GM12878 (cell line): ENCODE measurements around the gene PPP2R5C. TPM values are rescaled to one million over a fixed set of nuclear protein-coding genes. Genes with fewer than 3 reads are reported as not detected.

Experiments
- ATAC-seq: fragments of 200-7000 bp; cut with Tn5 transposase; 3 replicates; pipeline ENCODE4 v1.9.1; 2020; ENCODE audit warnings: mild to moderate bottlenecking, moderate library complexity
- BruUV-seq: library from RNA; stranded (reverse); fragments of 400-500 nt; replicated peaks from 2 replicates; lab custom pipeline; 2021; lab: Mats Ljungman, UMichigan
- CTCF ChIA-PET: fragments of 300-600 bp; sonication (Branson Sonifier 250); formaldehyde crosslinking; extraction: SDS; loops from one replicate; lab custom pipeline; 2021; ENCODE audit warnings: inconsistent platforms; lab: Yijun Ruan, JAX
- POLR2A ChIA-PET: fragments of 350-600 bp; formaldehyde crosslinking; extraction: SDS; loops from one replicate; lab custom pipeline; 2021; ENCODE audit warnings: inconsistent platforms; lab: Charles Lee
- RAD21 ChIA-PET: fragments of 300-600 bp; sonication (Branson Sonifier 250); formaldehyde crosslinking; loops from one replicate; lab custom pipeline; 2023; ENCODE audit warnings: antibody characterized with exemption; ENCODE audit not compliant: unreplicated experiment; lab: Charles Lee
- SMC1A ChIA-PET: fragments of 300-600 bp; sonication (Branson Sonifier 250); formaldehyde crosslinking; loops from one replicate; lab custom pipeline; 2023; ENCODE audit not compliant: unreplicated experiment, uncharacterized antibody; lab: Charles Lee
- DNase-seq: peaks from one replicate; pipeline ENCODE4 v3.0.0-alpha.2; 2011; ENCODE audit warnings: low read depth, low spot score
- FAIRE-seq: peaks from 3 replicates; lab custom pipeline; 2011; peaks lifted over from hg19 to GRCh38; lab: Jason Lieb, UNC
- H2AFZ ChIP-seq: 2 replicates; pipeline ENCODE4 v1.6.0; 2011; ENCODE audit warnings: low read depth, low read length, control low read depth; ENCODE audit not compliant: control insufficient read depth
- H3K27ac ChIP-seq: 2 replicates; pipeline ENCODE4 v1.5.1; 2011; ENCODE audit warnings: control low read depth; ENCODE audit not compliant: control insufficient read depth, insufficient read depth
- H3K27me3 ChIP-seq, 2 experiments: replicated peaks in 1 of 2; 2 replicates each; pipeline versions ENCODE4 v1.6.0 to v1.6.1; 2011; ENCODE audit warnings: low read length in 1 of 2; ENCODE audit not compliant: control insufficient read depth in 2 of 2, insufficient read depth in 2 of 2
- H3K36me3 ChIP-seq, 2 experiments: 2 replicates each; pipeline ENCODE4 v1.5.1; 2011; ENCODE audit warnings: low read length in 1 of 2; ENCODE audit not compliant: control insufficient read depth in 2 of 2, insufficient read depth in 2 of 2
- H3K4me1 ChIP-seq: 2 replicates; pipeline ENCODE4 v1.6.1; 2011; ENCODE audit warnings: mild to moderate bottlenecking, low read length, moderate library complexity, mixed read lengths; ENCODE audit not compliant: control insufficient read depth, insufficient read depth
- H3K4me2 ChIP-seq: 2 replicates; pipeline ENCODE4 v1.6.0; 2011; ENCODE audit warnings: control low read depth; ENCODE audit not compliant: control insufficient read depth, insufficient read depth
- H3K4me3 ChIP-seq: fragments of 200-600 bp; sonication (generic); 2 replicates; pipeline ENCODE4 v1.5.1; 2016
- H3K79me2 ChIP-seq: 2 replicates; pipeline ENCODE4 v1.6.0; 2011; ENCODE audit warnings: low read length; ENCODE audit not compliant: control insufficient read depth, insufficient read depth
- H3K9ac ChIP-seq: 2 replicates; pipeline ENCODE4 v1.8.0; 2011; ENCODE audit warnings: low read length, control low read depth, mixed read lengths; ENCODE audit not compliant: control insufficient read depth, insufficient read depth
- H3K9me3 ChIP-seq: replicated peaks from 3 replicates; pipeline ENCODE4 v1.5.1; 2011; ENCODE audit warnings: mild to moderate bottlenecking, low read length; ENCODE audit not compliant: control insufficient read depth, insufficient read depth
- H4K20me1 ChIP-seq: 2 replicates; pipeline ENCODE4 v1.6.0; 2011; ENCODE audit not compliant: control insufficient read depth, insufficient read depth
- BCL11A ChIP-seq: IDR thresholded peaks from 2 replicates; pipeline ENCODE4 v1.6.1; 2011; ENCODE audit warnings: low read depth, low read length
- CBX3 ChIP-seq: fragments of 200-600 bp; sonication (generic); IDR thresholded peaks from 2 replicates; pipeline ENCODE4 v1.6.1; 2016; ENCODE audit warnings: low read depth, borderline replicate concordance
- EGR1 ChIP-seq, 2 experiments: IDR thresholded peaks; 1 replicate in 1 of 2; 2 replicates in 1 of 2; pipeline ENCODE4 v1.6.1; 2011 to 2012; ENCODE audit warnings: low read depth in 2 of 2, low read length in 2 of 2, borderline replicate concordance in 1 of 2, mild to moderate bottlenecking in 1 of 2, moderate library complexity in 1 of 2
- FOXK2 ChIP-seq: fragments of 450-650 bp; IDR thresholded peaks from 2 replicates; pipeline ENCODE4 v1.6.1; 2017; ENCODE audit warnings: mild to moderate bottlenecking, moderate library complexity
- IKZF1 ChIP-seq: fragments of 450-650 bp; conservative IDR thresholded peaks from 2 replicates; pipeline ENCODE4 v1.6.1; 2017; ENCODE audit warnings: antibody characterized with exemption, mild to moderate bottlenecking
- JUNB ChIP-seq: IDR thresholded peaks from 2 replicates; pipeline ENCODE4 v1.6.1; 2016; ENCODE audit warnings: antibody characterized with exemption, mild to moderate bottlenecking
- LARP7 ChIP-seq: fragments of 450-650 bp; IDR thresholded peaks from 2 replicates; pipeline ENCODE4 v1.6.1; 2017; ENCODE audit warnings: mild to moderate bottlenecking
- MEF2A ChIP-seq: IDR thresholded peaks from 2 replicates; pipeline ENCODE4 v1.6.1; 2011; ENCODE audit warnings: low read depth, mild to moderate bottlenecking, low read length, moderate library complexity; ENCODE audit not compliant: insufficient read depth
- NFXL1 ChIP-seq: fragments of 450-650 bp; IDR thresholded peaks from 2 replicates; pipeline ENCODE4 v1.6.1; 2017; ENCODE audit warnings: antibody characterized with exemption, mild to moderate bottlenecking, borderline replicate concordance
- POLR2AphosphoS5 ChIP-seq: IDR thresholded peaks from 2 replicates; pipeline ENCODE4 v1.6.1; 2011; ENCODE audit warnings: mild to moderate bottlenecking, low read length, inconsistent platforms
- RBBP5 ChIP-seq: fragments of 200-600 bp; sonication (generic); conservative IDR thresholded peaks from 2 replicates; pipeline ENCODE4 v1.6.1; 2016
- RCOR1 ChIP-seq: conservative IDR thresholded peaks from 2 replicates; pipeline ENCODE4 v1.6.1; 2012; ENCODE audit warnings: low read depth, low read length, improper control_type of control experiment
- SUPT20H ChIP-seq: IDR thresholded peaks from 2 replicates; pipeline ENCODE4 v1.6.1; 2011; ENCODE audit warnings: low read depth, mild to moderate bottlenecking, low read length, moderate library complexity, borderline replicate concordance; ENCODE audit not compliant: control insufficient read depth
- TCF12 ChIP-seq: IDR thresholded peaks from 2 replicates; pipeline ENCODE4 v1.6.1; 2011; ENCODE audit warnings: low read depth, mild to moderate bottlenecking, low read length
- WRNIP1 ChIP-seq: IDR thresholded peaks from 2 replicates; pipeline ENCODE4 v1.6.1; 2011; ENCODE audit warnings: low read depth, low read length, improper control_type of control experiment, borderline replicate concordance
- ZNF207 ChIP-seq: fragments of 450-650 bp; IDR thresholded peaks from 2 replicates; pipeline ENCODE4 v1.6.1; 2014; ENCODE audit warnings: antibody characterized with exemption, mild to moderate bottlenecking, borderline replicate concordance
- ZNF24 ChIP-seq: fragments of 450-650 bp; IDR thresholded peaks from 2 replicates; pipeline ENCODE4 v1.6.1; 2017; ENCODE audit warnings: antibody characterized with exemption, mild to moderate bottlenecking
- ZNF384 ChIP-seq: IDR thresholded peaks from 2 replicates; pipeline ENCODE4 v1.6.1; 2012; ENCODE audit warnings: low read depth, mild to moderate bottlenecking, low read length, improper control_type of control experiment, borderline replicate concordance
- WGBS: methylation state at CpG from one replicate; pipeline ENCODE4 v1.1.6; 2016; ENCODE audit warnings: low lambda C conversion rate; ENCODE audit not compliant: insufficient replicate concordance, insufficient coverage; ENCODE audit errors: missing lambda C conversion rate; 5-methylcytosine and 5-hydroxymethylcytosine counted together
- in situ Hi-C: fragments of 300-500 bp; cut with MboI; formaldehyde crosslinking; loops from 9 replicates; pipeline ENCODE4 v1.14.3; 2018; ENCODE audit warnings: mixed read lengths
- intact Hi-C: fragments of 100-400 bp; cut with micrococcal nuclease; formaldehyde crosslinking; loops from one replicate; pipeline ENCODE4 v1.14.2; 2022; ENCODE audit not compliant: unreplicated experiment
- polyA plus RNA-seq, 11 experiments: library from polyadenylated mRNA; depleted of rRNA in 4 of 11; unstranded in 6 of 11; stranded (reverse) in 5 of 11; fragments of >200 nt; fragmentation: Nextera tagmentation in 4 of 11; fragmentation: Illumina TruSeq in 1 of 11; extraction: Ambion mirVana in 4 of 11; extraction: Trizol in 1 of 11; gene quantifications; 1 replicate in 1 of 11; 2 replicates in 10 of 11; pipeline versions ENCODE4 v1.2.1 to v1.2.3, GENCODE V29; 2011 to 2016; ENCODE audit warnings: inconsistent platforms in 2 of 11, missing spikeins in 2 of 11, low read depth in 1 of 11
- total RNA-seq, 4 experiments: library from RNA; depleted of rRNA in 3 of 4; stranded (reverse); fragments of >200 nt in 3 of 4; fragmentation: Illumina TruSeq in 1 of 4; extraction: Trizol in 1 of 4; gene quantifications; 2 replicates each; pipeline versions ENCODE4 v1.2.1 to v1.2.3, GENCODE V29; 2013 to 2021
- TF ChIP-seq, protein P1 (sequence below): IDR thresholded peaks from 2 replicates; pipeline ENCODE4 v1.6.1; 2011; ENCODE audit warnings: low read depth, low read length, improper control_type of control experiment, borderline replicate concordance
- TF ChIP-seq, protein P2 (sequence below): IDR thresholded peaks from 2 replicates; pipeline ENCODE4 v1.6.1; 2011; ENCODE audit warnings: low read depth, mild to moderate bottlenecking, low read length, moderate library complexity, borderline replicate concordance; ENCODE audit errors: extremely low read depth
- TF ChIP-seq, protein P3 (sequence below): fragments of 450-650 bp; IDR thresholded peaks from 2 replicates; pipeline ENCODE4 v1.6.1; 2017; ENCODE audit warnings: borderline replicate concordance
- TF ChIP-seq, protein P4 (sequence below): IDR thresholded peaks from 2 replicates; pipeline ENCODE4 v1.6.1; 2012; ENCODE audit warnings: low read depth, low read length, improper control_type of control experiment

Gene PPP2R5C
- total and polyA plus RNA-seq, 10 of the 15 experiments (the other 5 are each of a cell fraction or from before 2014, with no cell fraction given): 106 to 199 (median 144) TPM

DNA sequence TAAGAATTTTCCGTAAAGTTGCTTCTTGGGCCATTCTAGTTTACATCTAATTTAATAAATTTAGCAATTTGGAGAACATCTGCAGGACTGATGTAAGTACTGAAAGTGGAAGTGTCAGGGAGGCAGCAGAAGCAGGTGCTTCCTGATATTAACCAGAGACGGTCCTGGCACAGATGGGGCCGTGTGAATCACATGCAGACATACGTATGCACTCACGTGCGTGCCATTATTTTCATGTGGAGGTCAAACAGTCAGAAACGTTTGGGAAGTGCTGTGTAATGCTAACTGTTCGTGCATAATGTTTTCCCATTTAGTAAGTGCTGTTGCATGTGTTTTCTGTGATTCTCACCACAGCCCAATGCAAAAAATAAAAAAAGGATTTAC lies 115.0 kb downstream of the PPP2R5C start:
- H3K4me3 ChIP-seq: peak overlapping the region; percentile 33
- BruUV-seq: no TSS peak
- H3K79me2 ChIP-seq: peaks cover 68% of the 10 kb centered on the region
- H3K27me3 ChIP-seq: no peaks in the 10 kb centered on the region
- no peaks in the 10 kb centered on the region; the same call in 1 of the 2 replicates for H4K20me1 ChIP-seq
- SMC1A ChIA-PET: interaction anchor here (1.9 kb wide), 1 partner anchor 17 kb away, joined by 6 read pairs; no protein-coding TSS in a partner anchor
- CTCF ChIA-PET: no interaction called here
- RAD21 ChIA-PET: interaction anchor here (0.7 kb wide), 1 partner anchor 1655 kb away, joined by 3 read pairs; no protein-coding TSS in a partner anchor
- in situ Hi-C loops (no loop called here), intact Hi-C loops (loop anchor here (5.0 kb wide), 1 partner anchor 34 kb away; no protein-coding TSS in a partner anchor)
- peak; percentile 75 for DNase-seq
- ATAC-seq: peak; percentile 93
- POLR2A ChIA-PET: interaction anchor here (0.7 to 1.5 kb wide), 3 partner anchors 63 to 212 kb away, joined by 4 to 5 read pairs (median 5); no protein-coding TSS in a partner anchor
- H3K9me3 ChIP-seq: no peaks in the 10 kb centered on the region
- FAIRE-seq: peak; percentile 93
- peak overlapping the region; percentile 97 for H3K4me2 ChIP-seq
- no peak overlapping the region for H2AFZ ChIP-seq
- peak overlapping the region; percentile 40; the same call in 1 of the 2 replicates for H3K9ac ChIP-seq
- 1% methylated on average over 8 of the region's 8 CpGs for WGBS
- H3K36me3 ChIP-seq: peaks cover 5 to 6% of the 10 kb centered on the region in 2 experiments; a peak in 3 of 4 replicates
- H3K27ac ChIP-seq: peak overlapping the region; percentile 92
- peaks cover 49% of the 10 kb centered on the region for H3K4me1 ChIP-seq
- TF ChIP-seq LARP7 (no peak), CBX3 (no peak), ZNF207 (no peak), EGR1 (IDR thresholded peaks at IDR 0.05; ENCODE audit: borderline replicate concordance in 1 of 2, low read depth in 2 of 2, low read length in 2 of 2) (no peak), ZNF384 (peak; percentile 71), POLR2AphosphoS5 (no peak), RCOR1 (no peak), WRNIP1 (0 out of 2 replicates have a peak, but pooled peaks have one; percentile 42), NFXL1 (no peak), TCF12 (peak; percentile 99), BCL11A (peak; percentile 85), JUNB (peak; percentile 69), SUPT20H (no peak), RBBP5 (no peak), MEF2A (no peak), FOXK2 (no peak), IKZF1 (peak; percentile 88), ZNF24 (no peak)
- TF ChIP-seq, protein P1, sequence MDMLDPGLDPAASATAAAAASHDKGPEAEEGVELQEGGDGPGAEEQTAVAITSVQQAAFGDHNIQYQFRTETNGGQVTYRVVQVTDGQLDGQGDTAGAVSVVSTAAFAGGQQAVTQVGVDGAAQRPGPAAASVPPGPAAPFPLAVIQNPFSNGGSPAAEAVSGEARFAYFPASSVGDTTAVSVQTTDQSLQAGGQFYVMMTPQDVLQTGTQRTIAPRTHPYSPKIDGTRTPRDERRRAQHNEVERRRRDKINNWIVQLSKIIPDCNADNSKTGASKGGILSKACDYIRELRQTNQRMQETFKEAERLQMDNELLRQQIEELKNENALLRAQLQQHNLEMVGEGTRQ: peak; percentile 73
- TF ChIP-seq, protein P2, sequence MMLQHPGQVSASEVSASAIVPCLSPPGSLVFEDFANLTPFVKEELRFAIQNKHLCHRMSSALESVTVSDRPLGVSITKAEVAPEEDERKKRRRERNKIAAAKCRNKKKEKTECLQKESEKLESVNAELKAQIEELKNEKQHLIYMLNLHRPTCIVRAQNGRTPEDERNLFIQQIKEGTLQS: no peak
- TF ChIP-seq, protein P3, sequence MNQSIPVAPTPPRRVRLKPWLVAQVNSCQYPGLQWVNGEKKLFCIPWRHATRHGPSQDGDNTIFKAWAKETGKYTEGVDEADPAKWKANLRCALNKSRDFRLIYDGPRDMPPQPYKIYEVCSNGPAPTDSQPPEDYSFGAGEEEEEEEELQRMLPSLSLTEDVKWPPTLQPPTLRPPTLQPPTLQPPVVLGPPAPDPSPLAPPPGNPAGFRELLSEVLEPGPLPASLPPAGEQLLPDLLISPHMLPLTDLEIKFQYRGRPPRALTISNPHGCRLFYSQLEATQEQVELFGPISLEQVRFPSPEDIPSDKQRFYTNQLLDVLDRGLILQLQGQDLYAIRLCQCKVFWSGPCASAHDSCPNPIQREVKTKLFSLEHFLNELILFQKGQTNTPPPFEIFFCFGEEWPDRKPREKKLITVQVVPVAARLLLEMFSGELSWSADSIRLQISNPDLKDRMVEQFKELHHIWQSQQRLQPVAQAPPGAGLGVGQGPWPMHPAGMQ: no peak
- TF ChIP-seq, protein P4, sequence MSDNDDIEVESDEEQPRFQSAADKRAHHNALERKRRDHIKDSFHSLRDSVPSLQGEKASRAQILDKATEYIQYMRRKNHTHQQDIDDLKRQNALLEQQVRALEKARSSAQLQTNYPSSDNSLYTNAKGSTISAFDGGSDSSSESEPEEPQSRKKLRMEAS: peak; percentile 64; the same call in 1 of the 2 replicates
